Mucosa of descending colon (tissue), 3 donors: ENCODE results near the gene MBOAT1. TPM values are rescaled to one million over a fixed set of nuclear protein-coding genes. Genes with fewer than 3 reads are reported as not detected.

ENCODE experiments used
- ATAC-seq: fragments of 200-7000 bp; cut with Tn5 transposase; one replicate; pipeline ENCODE4 v1.9.1; 2020; ENCODE audit warnings: mild to moderate bottlenecking, moderate library complexity
- DNase-seq, 3 donors: peaks; one replicate each; pipeline ENCODE4 v3.0.0-alpha.2; 2020
- H3K36me3 ChIP-seq: fragments of 200-600 bp; one replicate; pipeline ENCODE4 v1.8.0; 2021; ENCODE audit warnings: low read depth, mild to moderate bottlenecking
- H3K4me1 ChIP-seq: fragments of 200-600 bp; one replicate; pipeline ENCODE4 v1.8.0; 2021; ENCODE audit warnings: low read depth, mild to moderate bottlenecking
- H3K4me3 ChIP-seq: fragments of 200-600 bp; one replicate; pipeline ENCODE4 v1.8.0; 2021; ENCODE audit warnings: mild to moderate bottlenecking
- H3K9me3 ChIP-seq: fragments of 200-600 bp; one replicate; pipeline ENCODE4 v1.8.0; 2021; ENCODE audit warnings: mild to moderate bottlenecking
- intact Hi-C, 2 donors: fragments of 100-400 bp; cut with DNase I in 1 of 2; cut with micrococcal nuclease in 1 of 2; formaldehyde crosslinking; loops; one replicate each; pipeline versions ENCODE4 v1.11.0 to v1.11.1; 2022; cut with DNase I, micrococcal nuclease
- long read RNA-seq, 2 donors: library from polyadenylated mRNA; unstranded; transcript quantifications; one replicate each; pipeline ENCODE4 v2.0.0, GENCODE V29; 2019 to 2021
- total RNA-seq, 3 donors: library from RNA; stranded (reverse); fragmentation: NEBNext Ultra II Directional in 2 of 3; extraction: Animal tissue kit (Norgen Biotek cat#: 25700) in 2 of 3; gene quantifications; one replicate each; pipeline versions ENCODE4 v1.2.1 to v1.2.4, GENCODE V29; 2021 to 2023
- TF ChIP-seq, protein P1 (sequence below): fragments of 200-600 bp; IDR thresholded peaks from one replicate; pipeline ENCODE4 v1.8.0; 2022; ENCODE audit warnings: antibody characterized with exemption, mild to moderate bottlenecking
- donor health status: DM: no; HTN: no; CAD: no; lungs with moderate emphysema.
- donor health status: DM: no; HTN: no; CAD: no.
- donor health status: DM: no; HTN: yes; CAD: no.

Gene MBOAT1, protein sequence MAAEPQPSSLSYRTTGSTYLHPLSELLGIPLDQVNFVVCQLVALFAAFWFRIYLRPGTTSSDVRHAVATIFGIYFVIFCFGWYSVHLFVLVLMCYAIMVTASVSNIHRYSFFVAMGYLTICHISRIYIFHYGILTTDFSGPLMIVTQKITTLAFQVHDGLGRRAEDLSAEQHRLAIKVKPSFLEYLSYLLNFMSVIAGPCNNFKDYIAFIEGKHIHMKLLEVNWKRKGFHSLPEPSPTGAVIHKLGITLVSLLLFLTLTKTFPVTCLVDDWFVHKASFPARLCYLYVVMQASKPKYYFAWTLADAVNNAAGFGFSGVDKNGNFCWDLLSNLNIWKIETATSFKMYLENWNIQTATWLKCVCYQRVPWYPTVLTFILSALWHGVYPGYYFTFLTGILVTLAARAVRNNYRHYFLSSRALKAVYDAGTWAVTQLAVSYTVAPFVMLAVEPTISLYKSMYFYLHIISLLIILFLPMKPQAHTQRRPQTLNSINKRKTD
- 10 to 100 TPM; 33.7 to 77.0 (median 54.4) TPM for total RNA-seq
- long read RNA-seq, donor 1, transcript MBOAT1-201 (13 exons, 1,794 nt), result major isoform, 7 of 13 reads
- long read RNA-seq, donor 1, partial matches to known transcripts, result 5 of 13 reads
- long read RNA-seq, donor 1, other reads (novel, unspliced or antisense), result 1 of 13 reads
- long read RNA-seq, donor 2, partial matches to known transcripts, result 0 of 4 reads
- long read RNA-seq, donor 2, other reads (novel, unspliced or antisense), result 3 of 4 reads

DNA sequence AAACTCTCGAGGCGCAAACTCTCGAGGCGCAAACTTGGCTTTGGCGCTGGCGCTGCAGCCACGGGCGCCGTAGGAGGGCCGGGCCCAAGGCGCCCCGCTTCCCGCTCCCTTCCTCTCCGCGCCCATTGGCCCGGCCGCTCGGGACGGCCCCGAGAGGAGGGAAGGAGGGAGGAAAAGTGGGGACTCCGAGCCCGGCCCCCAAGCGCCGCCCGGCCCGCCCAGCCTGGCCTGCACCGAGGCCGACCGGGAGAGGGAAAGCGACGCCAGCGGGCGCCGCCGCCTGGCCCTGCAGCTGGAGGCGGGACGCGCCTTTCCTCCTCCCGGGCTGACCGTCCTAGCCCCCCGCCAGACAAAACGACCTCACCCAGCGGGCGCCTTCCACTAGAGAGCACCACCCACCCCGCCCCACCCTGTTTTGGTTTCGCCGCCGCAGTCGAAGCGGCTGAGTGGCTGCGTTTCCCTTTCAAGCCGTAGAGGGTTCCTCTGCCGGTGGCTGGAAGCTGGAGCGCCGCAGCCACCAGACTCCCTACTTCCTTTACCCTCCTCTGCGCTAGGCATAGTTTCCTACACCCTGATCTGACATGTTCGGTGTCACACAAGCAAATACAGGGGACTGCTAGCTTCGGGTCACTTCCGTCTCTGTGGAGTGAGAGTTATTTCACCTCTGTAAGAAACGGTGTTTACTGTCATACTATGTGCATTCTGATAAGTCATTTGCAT lies at the start of gene MBOAT1:
Gene MBOAT1, minus strand, starts transcription at position 78 of the 720 bp plus-strand sequence. CDS start 235 bp downstream, outside the sequence.
- H3K4me3 ChIP-seq, result peak within 1 kb of the TSS; percentile 54
- TF ChIP-seq, protein P1, sequence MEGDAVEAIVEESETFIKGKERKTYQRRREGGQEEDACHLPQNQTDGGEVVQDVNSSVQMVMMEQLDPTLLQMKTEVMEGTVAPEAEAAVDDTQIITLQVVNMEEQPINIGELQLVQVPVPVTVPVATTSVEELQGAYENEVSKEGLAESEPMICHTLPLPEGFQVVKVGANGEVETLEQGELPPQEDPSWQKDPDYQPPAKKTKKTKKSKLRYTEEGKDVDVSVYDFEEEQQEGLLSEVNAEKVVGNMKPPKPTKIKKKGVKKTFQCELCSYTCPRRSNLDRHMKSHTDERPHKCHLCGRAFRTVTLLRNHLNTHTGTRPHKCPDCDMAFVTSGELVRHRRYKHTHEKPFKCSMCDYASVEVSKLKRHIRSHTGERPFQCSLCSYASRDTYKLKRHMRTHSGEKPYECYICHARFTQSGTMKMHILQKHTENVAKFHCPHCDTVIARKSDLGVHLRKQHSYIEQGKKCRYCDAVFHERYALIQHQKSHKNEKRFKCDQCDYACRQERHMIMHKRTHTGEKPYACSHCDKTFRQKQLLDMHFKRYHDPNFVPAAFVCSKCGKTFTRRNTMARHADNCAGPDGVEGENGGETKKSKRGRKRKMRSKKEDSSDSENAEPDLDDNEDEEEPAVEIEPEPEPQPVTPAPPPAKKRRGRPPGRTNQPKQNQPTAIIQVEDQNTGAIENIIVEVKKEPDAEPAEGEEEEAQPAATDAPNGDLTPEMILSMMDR, result peak; percentile 16
- H3K36me3 ChIP-seq, result no peaks in the 10 kb centered on the region
- H3K9me3 ChIP-seq, result no peaks in the 10 kb centered on the region
- intact Hi-C loops, result no loop called here
- peaks cover 16% of the 10 kb centered on the region for H3K4me1 ChIP-seq
- DNase-seq (peak; percentile 89 to 96 (median 94)), ATAC-seq (peak; percentile 95)

DNA sequence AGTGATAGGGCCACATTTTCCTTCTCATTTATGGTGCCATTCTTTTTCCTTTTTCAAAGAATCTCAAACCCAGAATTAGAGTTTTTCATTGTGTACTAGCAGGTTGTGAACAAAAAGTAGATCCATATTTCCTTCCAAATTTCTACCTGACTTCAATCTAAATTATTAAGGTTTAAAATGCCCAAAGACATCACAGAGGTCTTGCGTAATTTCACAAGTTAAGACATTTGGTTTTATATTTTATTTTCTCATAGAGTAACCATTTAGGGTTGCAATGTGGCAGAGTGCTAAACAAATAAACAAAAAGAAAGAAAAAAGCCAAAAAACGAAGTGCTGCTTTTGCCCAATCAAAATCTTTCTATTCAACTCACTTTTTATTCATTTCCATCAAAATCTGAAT lies 49.4 kb upstream of the MBOAT1 start:
- Histone ChIP-seq H3K4me1 (no peaks in the 10 kb centered on the region), H3K9me3 (no peaks in the 10 kb centered on the region), H3K4me3 (no peak overlapping the region), H3K36me3 (no peaks in the 10 kb centered on the region)
- TF ChIP-seq, protein P1, result no peak
- ATAC-seq (no peak), DNase-seq (no peak)
- intact Hi-C loops, result no loop called here

DNA sequence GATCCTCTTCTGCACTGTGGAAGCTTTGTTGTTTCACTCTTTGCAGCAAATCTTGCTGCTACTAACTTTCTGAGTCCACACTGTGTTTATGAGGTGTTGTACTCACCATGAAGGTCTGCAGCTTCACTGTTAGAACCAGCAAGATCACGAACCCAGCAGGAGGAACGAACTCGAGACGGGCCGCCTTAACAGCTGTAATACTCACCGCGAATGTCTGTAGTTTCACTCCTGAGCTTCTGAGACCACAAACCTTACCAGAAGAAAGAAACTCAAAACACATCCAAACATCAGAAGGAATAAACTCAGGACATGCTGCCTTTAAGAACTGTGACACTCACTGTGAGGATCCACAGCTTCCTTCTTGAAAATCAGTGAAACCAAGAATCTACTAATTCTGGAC lies 48.1 kb upstream of the MBOAT1 start:
- TF ChIP-seq, protein P1, result no peak
- ATAC-seq (no peak), DNase-seq (no peak)
- no peaks in the 10 kb centered on the region for H3K36me3 ChIP-seq
- intact Hi-C loops, result no loop called here
- no peaks in the 10 kb centered on the region for H3K4me1 ChIP-seq
- H3K4me3 ChIP-seq, result no peak overlapping the region
- no peaks in the 10 kb centered on the region for H3K9me3 ChIP-seq

DNA sequence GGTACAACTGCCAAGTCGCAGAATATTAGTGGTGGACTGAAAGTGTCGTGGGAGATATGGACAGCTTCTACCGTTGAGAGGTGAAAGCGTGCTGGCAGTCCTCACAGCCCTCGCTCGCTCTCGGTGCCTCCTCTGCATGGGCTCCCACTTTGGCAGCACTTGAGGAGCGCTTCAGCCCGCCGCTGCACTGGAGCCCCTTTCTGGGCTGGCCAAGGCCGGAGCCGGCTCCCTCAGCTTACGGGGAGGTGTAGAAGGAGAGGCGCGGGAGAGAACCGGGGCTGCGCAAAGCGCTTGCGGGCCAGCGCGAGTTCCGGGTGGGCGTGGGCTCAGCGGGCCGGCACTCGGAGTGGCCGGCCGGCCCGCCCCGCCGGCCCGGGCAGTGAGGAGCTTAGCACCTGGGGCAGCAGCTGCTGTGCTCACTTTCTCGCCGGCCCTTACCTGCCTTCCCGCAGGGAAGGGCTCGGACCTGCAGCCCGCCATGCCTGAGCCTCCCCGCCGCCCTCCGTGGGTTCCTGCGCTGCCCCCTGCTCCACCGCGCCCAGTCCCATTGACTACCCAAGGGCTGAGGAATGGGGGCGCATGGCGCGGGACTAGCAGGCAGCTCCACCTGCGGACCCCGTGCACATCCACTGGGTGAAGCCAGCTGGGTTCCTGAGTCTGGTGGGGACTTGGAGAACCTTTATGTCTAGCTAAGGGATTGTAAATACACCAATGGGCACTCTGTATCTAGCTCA lies 47.2 kb upstream of the MBOAT1 start:
- ATAC-seq, result no peak
- TF ChIP-seq, protein P1, result no peak
- no peak overlapping the region for H3K4me3 ChIP-seq
- intact Hi-C loops, result no loop called here
- DNase-seq, result no peak
- H3K9me3 ChIP-seq, result no peaks in the 10 kb centered on the region
- H3K36me3 ChIP-seq, result no peaks in the 10 kb centered on the region
- H3K4me1 ChIP-seq, result no peaks in the 10 kb centered on the region

DNA sequence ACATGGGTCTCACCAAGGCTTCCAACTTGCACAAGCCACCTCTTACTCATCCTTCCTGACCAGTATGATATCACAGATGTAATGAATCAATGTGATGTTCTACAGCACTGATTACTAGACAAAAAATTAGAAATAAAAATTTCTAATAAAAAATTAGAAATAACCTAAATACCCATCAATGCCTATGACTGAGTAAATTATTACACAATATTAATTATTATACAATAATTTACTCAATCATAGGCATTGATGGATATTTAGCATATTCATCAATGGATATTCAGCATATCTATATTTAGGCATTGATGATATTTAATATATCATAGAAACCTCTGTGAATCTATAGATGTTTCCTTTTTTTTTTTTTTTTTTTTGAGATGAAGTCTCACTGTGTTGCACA lies 43.2 kb upstream of the MBOAT1 start:
- Histone ChIP-seq H3K36me3 (no peaks in the 10 kb centered on the region), H3K4me3 (no peak overlapping the region), H3K9me3 (no peaks in the 10 kb centered on the region), H3K4me1 (peaks cover 10% of the 10 kb centered on the region)
- intact Hi-C loops, result no loop called here
- ATAC-seq, result no peak
- TF ChIP-seq, protein P1, result no peak
- no peak for DNase-seq
